Measurements from ENCODE around the gene SLMAP. TPM values are rescaled to one million over a fixed set of nuclear protein-coding genes. Genes with fewer than 3 reads are reported as not detected.

The SLMAP gene
- polyA plus RNA-seq, 2 of the 4 experiments (the other 2 are of a cell fraction), result 15.2 to 33.1 TPM

DNA sequence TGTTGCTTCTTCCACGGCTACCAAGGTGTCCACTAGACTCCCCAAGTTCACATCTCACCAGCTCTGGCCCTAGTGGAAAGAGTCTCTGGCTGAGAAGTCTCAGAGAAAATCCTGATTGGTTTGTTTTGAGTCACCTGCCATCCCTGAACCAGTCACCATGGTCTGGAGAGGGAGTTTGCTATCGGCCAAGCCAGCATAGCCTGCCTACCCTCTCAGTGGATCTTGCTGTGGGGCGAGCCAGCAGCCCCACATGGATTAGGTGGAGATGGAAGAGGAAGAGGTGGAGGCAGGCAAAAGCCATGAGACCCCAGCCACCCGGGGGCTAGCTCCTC, 204.0 kb downstream of the SLMAP start:
- DNase-seq (ENCODE audit: low read depth in 1 of 2, low spot score in 1 of 2) (peak in 1 of 2 experiments; percentile 42), FAIRE-seq (no peak), ATAC-seq (peak; percentile 32 to 65; a peak in 4 of 6 replicates)
- H3K4me3 ChIP-seq, result no peak overlapping the region
- H3K4me2 ChIP-seq, result peak overlapping the region; percentile 47
- CTCF ChIA-PET, result interaction anchor here (1.3 to 1.6 kb wide), 3 partner anchors 49 to 207 kb away, joined by 3 to 4 read pairs (median 4); no protein-coding TSS in a partner anchor
- peaks cover 42% of the 10 kb centered on the region for H3K4me1 ChIP-seq
- POLR2A ChIA-PET, result no interaction called here
- 100% methylated on average over 1 of the region's 4 CpGs for WGBS (ENCODE audit: missing lambda C conversion rate)
- no peaks in the 10 kb centered on the region for H3K9me3 ChIP-seq
- TF ChIP-seq EHF (CRISPR knock-in tag; IDR thresholded peaks at IDR 0.05) (no peak), FOXS1 (CRISPR knock-in tag; IDR thresholded peaks at IDR 0.05) (no peak)
- TF ChIP-seq, protein P1, sequence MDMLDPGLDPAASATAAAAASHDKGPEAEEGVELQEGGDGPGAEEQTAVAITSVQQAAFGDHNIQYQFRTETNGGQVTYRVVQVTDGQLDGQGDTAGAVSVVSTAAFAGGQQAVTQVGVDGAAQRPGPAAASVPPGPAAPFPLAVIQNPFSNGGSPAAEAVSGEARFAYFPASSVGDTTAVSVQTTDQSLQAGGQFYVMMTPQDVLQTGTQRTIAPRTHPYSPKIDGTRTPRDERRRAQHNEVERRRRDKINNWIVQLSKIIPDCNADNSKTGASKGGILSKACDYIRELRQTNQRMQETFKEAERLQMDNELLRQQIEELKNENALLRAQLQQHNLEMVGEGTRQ (IDR thresholded peaks at IDR 0.05), result peak; percentile 54
- H3K27ac ChIP-seq, result peak overlapping the region; percentile 62 to 86

DNA sequence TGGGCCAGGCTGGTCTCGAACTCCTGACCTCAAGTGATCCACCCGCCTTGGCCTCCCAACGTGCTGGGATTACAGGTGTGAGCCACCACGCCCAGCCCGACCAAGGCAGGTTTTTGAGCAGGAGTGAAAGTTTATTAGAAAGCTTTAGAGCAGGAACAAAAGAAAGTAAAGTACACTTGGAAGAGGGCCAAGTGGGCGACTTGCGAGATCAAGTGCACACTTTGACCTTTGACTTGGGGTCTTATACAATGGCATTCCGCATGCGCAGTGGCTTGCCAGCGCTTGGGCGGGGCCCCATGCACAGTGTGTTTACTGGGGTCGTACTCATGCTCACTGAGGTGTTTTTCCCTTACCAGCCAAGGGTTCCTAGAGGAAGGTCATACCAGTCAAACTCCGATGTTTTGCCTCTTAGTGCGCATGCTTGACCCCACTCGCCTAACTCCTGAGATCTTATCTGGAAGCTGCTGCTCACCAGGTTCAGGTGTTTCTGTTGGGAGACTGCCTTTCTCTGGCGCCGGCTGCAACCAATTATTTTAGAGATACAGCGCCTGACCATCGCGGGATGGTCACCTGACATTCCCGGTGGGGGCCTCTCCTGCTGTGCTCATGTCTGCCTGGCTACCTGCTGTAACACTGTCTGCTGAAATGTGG, 205.2 kb downstream of the SLMAP start:
- ChIA-PET CTCF (interaction anchor here (0.5 to 3.0 kb wide), 24 partner anchors 9 to 216 kb away, joined by 3 to 22 read pairs (median 6); no protein-coding TSS in a partner anchor), POLR2A (no interaction called here)
- no peak for ATAC-seq
- DNase-seq (ENCODE audit: low read depth in 1 of 2, low spot score in 1 of 2), result no peak
- H3K4me1 ChIP-seq, result peaks cover 38% of the 10 kb centered on the region
- peak overlapping the region; percentile 81 to 86 for H3K27ac ChIP-seq
- no peak overlapping the region for H3K4me3 ChIP-seq
- no peak overlapping the region for H3K4me2 ChIP-seq
- FAIRE-seq, result no peak
- H3K9me3 ChIP-seq, result no peaks in the 10 kb centered on the region
- 77% methylated on average over 21 of the region's 21 CpGs for WGBS (ENCODE audit: missing lambda C conversion rate)
- TF ChIP-seq HOXB13 (CRISPR knock-in tag; IDR thresholded peaks at IDR 0.05; ENCODE audit: low read depth) (no peak), MAFK (IDR thresholded peaks at IDR 0.05; ENCODE audit: partially characterized antibody) (no peak), HOXA7 (CRISPR knock-in tag; IDR thresholded peaks at IDR 0.05) (no peak), SREBF2 (IDR thresholded peaks at IDR 0.05) (no peak), KDM5A (IDR thresholded peaks at IDR 0.05) (no peak), BHLHE40 (IDR thresholded peaks at IDR 0.05; ENCODE audit: low read depth, low read length) (no peak), ESRRA (IDR thresholded peaks at IDR 0.05; ENCODE audit: borderline replicate concordance, low read length) (no peak), SMC3 (IDR thresholded peaks at IDR 0.05) (no peak), ZSCAN20 (CRISPR knock-in tag; IDR thresholded peaks at IDR 0.05) (no peak), HOXB5 (CRISPR knock-in tag; IDR thresholded peaks at IDR 0.05) (no peak), TP53 (CRISPR knock-in tag; IDR thresholded peaks at IDR 0.05) (no peak), FOSL2 (IDR thresholded peaks at IDR 0.05) (no peak), FOSL2 (CRISPR knock-in tag; IDR thresholded peaks at IDR 0.05) (no peak), JUNB (IDR thresholded peaks at IDR 0.05) (no peak), FOSB (CRISPR knock-in tag; IDR thresholded peaks at IDR 0.05) (no peak), PHF8 (IDR thresholded peaks at IDR 0.05; ENCODE audit: borderline replicate concordance, low read depth) (no peak), POLR2AphosphoS2 (conservative IDR thresholded peaks at IDR 0.05; ENCODE audit: low read length) (no peak)
- TF ChIP-seq, protein P2, sequence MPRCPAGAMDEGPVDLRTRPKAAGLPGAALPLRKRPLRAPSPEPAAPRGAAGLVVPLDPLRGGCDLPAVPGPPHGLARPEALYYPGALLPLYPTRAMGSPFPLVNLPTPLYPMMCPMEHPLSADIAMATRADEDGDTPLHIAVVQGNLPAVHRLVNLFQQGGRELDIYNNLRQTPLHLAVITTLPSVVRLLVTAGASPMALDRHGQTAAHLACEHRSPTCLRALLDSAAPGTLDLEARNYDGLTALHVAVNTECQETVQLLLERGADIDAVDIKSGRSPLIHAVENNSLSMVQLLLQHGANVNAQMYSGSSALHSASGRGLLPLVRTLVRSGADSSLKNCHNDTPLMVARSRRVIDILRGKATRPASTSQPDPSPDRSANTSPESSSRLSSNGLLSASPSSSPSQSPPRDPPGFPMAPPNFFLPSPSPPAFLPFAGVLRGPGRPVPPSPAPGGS (IDR thresholded peaks at IDR 0.05), result no peak
- TF ChIP-seq, protein P3, sequence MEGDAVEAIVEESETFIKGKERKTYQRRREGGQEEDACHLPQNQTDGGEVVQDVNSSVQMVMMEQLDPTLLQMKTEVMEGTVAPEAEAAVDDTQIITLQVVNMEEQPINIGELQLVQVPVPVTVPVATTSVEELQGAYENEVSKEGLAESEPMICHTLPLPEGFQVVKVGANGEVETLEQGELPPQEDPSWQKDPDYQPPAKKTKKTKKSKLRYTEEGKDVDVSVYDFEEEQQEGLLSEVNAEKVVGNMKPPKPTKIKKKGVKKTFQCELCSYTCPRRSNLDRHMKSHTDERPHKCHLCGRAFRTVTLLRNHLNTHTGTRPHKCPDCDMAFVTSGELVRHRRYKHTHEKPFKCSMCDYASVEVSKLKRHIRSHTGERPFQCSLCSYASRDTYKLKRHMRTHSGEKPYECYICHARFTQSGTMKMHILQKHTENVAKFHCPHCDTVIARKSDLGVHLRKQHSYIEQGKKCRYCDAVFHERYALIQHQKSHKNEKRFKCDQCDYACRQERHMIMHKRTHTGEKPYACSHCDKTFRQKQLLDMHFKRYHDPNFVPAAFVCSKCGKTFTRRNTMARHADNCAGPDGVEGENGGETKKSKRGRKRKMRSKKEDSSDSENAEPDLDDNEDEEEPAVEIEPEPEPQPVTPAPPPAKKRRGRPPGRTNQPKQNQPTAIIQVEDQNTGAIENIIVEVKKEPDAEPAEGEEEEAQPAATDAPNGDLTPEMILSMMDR (IDR thresholded peaks at IDR 0.05), result no peak
- TF ChIP-seq, protein P1 (IDR thresholded peaks at IDR 0.05), result no peak
- TF ChIP-seq, protein P4, sequence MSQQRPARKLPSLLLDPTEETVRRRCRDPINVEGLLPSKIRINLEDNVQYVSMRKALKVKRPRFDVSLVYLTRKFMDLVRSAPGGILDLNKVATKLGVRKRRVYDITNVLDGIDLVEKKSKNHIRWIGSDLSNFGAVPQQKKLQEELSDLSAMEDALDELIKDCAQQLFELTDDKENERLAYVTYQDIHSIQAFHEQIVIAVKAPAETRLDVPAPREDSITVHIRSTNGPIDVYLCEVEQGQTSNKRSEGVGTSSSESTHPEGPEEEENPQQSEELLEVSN (IDR thresholded peaks at IDR 0.05; ENCODE audit: borderline replicate concordance, low read depth), result no peak
